Tibial nerve (tissue), 4 donors: ENCODE results near the gene MAVS. TPM values are rescaled to one million over a fixed set of nuclear protein-coding genes. Genes with fewer than 3 reads are reported as not detected.

Experiments used
- DNase-seq, 2 donors: peaks; one replicate each; pipeline ENCODE4 v3.0.0-alpha.2; 2019; ENCODE audit warnings: low spot score in 2 of 2
- H3K27ac ChIP-seq, 4 donors: fragments of 200-600 bp; sonication (generic) in 3 of 4; one replicate each; pipeline ENCODE4 v1.5.1; 2017 to 2019; ENCODE audit warnings: mild to moderate bottlenecking in 1 of 4
- H3K27me3 ChIP-seq, 2 donors: fragments of 200-600 bp; sonication (generic) in 1 of 2; one replicate each; pipeline versions ENCODE4 v1.5.1 to v1.6.0; 2017 to 2019
- H3K36me3 ChIP-seq, 3 donors: fragments of 200-600 bp; sonication (generic); one replicate each; pipeline ENCODE4 v1.5.1; 2018 to 2019
- H3K4me1 ChIP-seq, 4 donors: fragments of 200-600 bp; sonication (generic) in 3 of 4; one replicate each; pipeline ENCODE4 v1.5.1; 2017 to 2019
- H3K4me3 ChIP-seq, 4 donors: fragments of 200-600 bp; sonication (generic) in 3 of 4; one replicate each; pipeline ENCODE4 v1.5.1; 2017 to 2019; ENCODE audit warnings: mild to moderate bottlenecking in 1 of 4, moderate library complexity in 1 of 4
- H3K9me3 ChIP-seq, 4 donors: fragments of 200-600 bp; sonication (generic) in 3 of 4; one replicate each; pipeline ENCODE4 v1.5.1; 2017 to 2019
- CTCF ChIP-seq, 5 experiments: fragments of 200-600 bp in 3 of 5; fragments of 450-650 bp in 2 of 5; sonication (generic) in 3 of 5; IDR thresholded peaks; one replicate each; pipeline ENCODE4 v1.5.1; 2016 to 2019; ENCODE audit warnings: antibody characterized with exemption in 5 of 5, mild to moderate bottlenecking in 3 of 5, moderate library complexity in 2 of 5
- EP300 ChIP-seq, 2 donors: sonication (generic); formaldehyde crosslinking; IDR thresholded peaks; one replicate each; pipeline ENCODE4 v1.6.1; 2017; ENCODE audit warnings: antibody characterized with exemption in 2 of 2, mild to moderate bottlenecking in 1 of 2
- POLR2A ChIP-seq, 2 donors: fragments of 450-650 bp; IDR thresholded peaks; one replicate each; pipeline ENCODE4 v1.6.1; 2017; ENCODE audit warnings: antibody characterized with exemption in 2 of 2, mild to moderate bottlenecking in 2 of 2, moderate library complexity in 2 of 2
- WGBS, 2 donors: methylation state at CpG; one replicate each; pipeline ENCODE4 v1.1.5; 2018; 5-methylcytosine and 5-hydroxymethylcytosine counted together
- total RNA-seq, 4 donors: library from RNA; depleted of rRNA; stranded (reverse); fragments of >200 nt; gene quantifications; one replicate each; pipeline ENCODE4 v1.1.0, GENCODE V29; 2016

Gene MAVS
- total RNA-seq, 4 donors from 2014 or later = 34.5 to 49.8 (median 39.3) TPM

DNA sequence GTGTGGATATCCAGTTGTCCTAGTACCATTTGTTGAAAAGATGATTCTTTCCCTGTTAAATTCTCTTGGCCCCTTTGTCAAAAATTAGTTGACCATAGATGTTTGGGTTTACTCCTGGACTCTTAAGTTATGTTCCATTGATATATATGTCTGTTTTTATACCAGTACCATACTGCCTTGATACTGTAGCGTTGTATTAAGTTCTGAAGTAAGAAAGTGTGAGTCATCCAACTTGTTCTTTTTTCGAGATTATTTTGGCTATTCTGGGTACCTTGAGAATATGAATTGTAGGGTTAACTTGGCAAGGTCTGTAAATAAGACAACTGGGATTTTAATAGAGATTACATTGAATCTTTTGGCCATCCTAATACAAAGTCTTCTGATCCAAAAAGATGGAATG is 69.1 kb downstream of the MAVS start:
- Histone ChIP-seq H3K36me3 (peaks cover 0 to 68% (median 2%) of the 10 kb centered on the region in 3 donors), H3K27ac (no peak overlapping the region), H3K4me1 (peaks cover 0 to 23% (median 6%) of the 10 kb centered on the region in 4 donors), H3K27me3 (no peaks in the 10 kb centered on the region), H3K9me3 (no peaks in the 10 kb centered on the region), H3K4me3 (no peak overlapping the region)
- no peak for DNase-seq
- WGBS, 2 donors = 60 to 63% methylated on average over 2 of the region's 2 CpGs
- no peak for TF ChIP-seq EP300 (IDR thresholded peaks at IDR 0.05)
- no peak for TF ChIP-seq POLR2A (IDR thresholded peaks at IDR 0.05)
- no peak for TF ChIP-seq CTCF (IDR thresholded peaks at IDR 0.05)

DNA sequence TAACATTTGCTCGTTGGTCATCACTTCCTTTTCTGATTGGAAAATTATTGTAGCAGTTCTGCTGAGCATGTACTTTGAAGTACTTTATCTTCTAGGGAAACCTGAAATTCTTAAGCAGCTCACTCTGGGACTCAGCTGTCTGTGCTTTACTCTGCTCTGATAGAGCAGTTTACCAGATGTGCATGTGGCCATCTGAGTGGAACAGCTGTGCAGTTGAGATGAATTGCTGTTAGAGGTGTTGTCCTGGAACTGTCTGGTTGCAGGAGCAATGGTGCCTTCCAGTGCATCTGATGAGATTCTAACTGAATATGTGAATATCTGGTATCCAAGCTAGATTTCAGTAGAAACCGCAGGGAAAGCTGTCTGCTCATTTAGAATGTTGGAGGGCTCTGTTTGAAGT is 69.7 kb downstream of the MAVS start:
- WGBS, 2 donors = 50 to 52% methylated on average over 2 of the region's 2 CpGs
- Histone ChIP-seq H3K4me3 (no peak overlapping the region), H3K27ac (no peak overlapping the region), H3K9me3 (no peaks in the 10 kb centered on the region), H3K36me3 (peaks cover 0 to 68% (median 2%) of the 10 kb centered on the region in 3 donors), H3K27me3 (no peaks in the 10 kb centered on the region), H3K4me1 (peaks cover 0 to 25% (median 6%) of the 10 kb centered on the region in 4 donors)
- no peak for DNase-seq
- TF ChIP-seq POLR2A (IDR thresholded peaks at IDR 0.05) (no peak), CTCF (IDR thresholded peaks at IDR 0.05) (no peak), EP300 (IDR thresholded peaks at IDR 0.05) (no peak)

- H3K9me3 ChIP-seq = no peaks in the 10 kb centered on the region
- H3K36me3 ChIP-seq = peaks cover 0 to 66% (median 0%) of the 10 kb centered on the region in 3 donors
- TF ChIP-seq EP300 (IDR thresholded peaks at IDR 0.05) = no peak
- no peak for TF ChIP-seq POLR2A (IDR thresholded peaks at IDR 0.05)
- no peak for TF ChIP-seq CTCF (IDR thresholded peaks at IDR 0.05)
- H3K27ac ChIP-seq = no peak overlapping the region
- no peak overlapping the region for H3K4me3 ChIP-seq
- no peaks in the 10 kb centered on the region for H3K27me3 ChIP-seq
- 89 to 95% methylated on average over 1 of the region's 1 CpG for WGBS, 2 donors
- H3K4me1 ChIP-seq = peaks cover 0 to 51% (median 11%) of the 10 kb centered on the region in 4 donors
- DNase-seq = no peak
Observed at GRCh38 chr20:3919352-3919751, 72.7 kb downstream of the MAVS start.

- peak overlapping the region in 2 of 4 donors; percentile 13 to 14 for H3K27ac ChIP-seq
- no peak overlapping the region for H3K4me3 ChIP-seq
- H3K4me1 ChIP-seq = peaks cover 0 to 41% (median 6%) of the 10 kb centered on the region in 4 donors
- no peaks in the 10 kb centered on the region for H3K9me3 ChIP-seq
- TF ChIP-seq POLR2A (IDR thresholded peaks at IDR 0.05) (no peak), CTCF (IDR thresholded peaks at IDR 0.05) (no peak), EP300 (IDR thresholded peaks at IDR 0.05) (no peak)
- 72 to 73% methylated on average over 13 of the region's 13 CpGs for WGBS, 2 donors
- H3K27me3 ChIP-seq = no peaks in the 10 kb centered on the region
- peaks cover 0 to 66% (median 0%) of the 10 kb centered on the region in 3 donors for H3K36me3 ChIP-seq
- no peak for DNase-seq
Observed at GRCh38 chr20:3922223-3922982, 75.8 kb downstream of the MAVS start.

- H3K4me3 ChIP-seq = no peak overlapping the region
- peaks cover 0 to 66% (median 0%) of the 10 kb centered on the region in 3 donors for H3K36me3 ChIP-seq
- no peaks in the 10 kb centered on the region for H3K9me3 ChIP-seq
- H3K27ac ChIP-seq = peak overlapping the region in 2 of 4 donors; percentile 20 to 37
- 87 to 91% methylated on average over 4 of the region's 4 CpGs for WGBS, 2 donors
- no peaks in the 10 kb centered on the region for H3K27me3 ChIP-seq
- peaks cover 0 to 46% (median 10%) of the 10 kb centered on the region in 4 donors for H3K4me1 ChIP-seq
- DNase-seq = no peak
- TF ChIP-seq EP300 (IDR thresholded peaks at IDR 0.05) = no peak
- no peak for TF ChIP-seq POLR2A (IDR thresholded peaks at IDR 0.05)
Observed at GRCh38 chr20:3922983-3923339, 76.3 kb downstream of the MAVS start.
